NCI-H2196 treated with DMSO at 0.1 percent for 48 hours (cell line): Measurements from ENCODE around the gene RERG.
"Not testable (repeated sequence)": the region's sequence is repeated elsewhere in the genome, so short reads cannot be mapped to it uniquely, and the experiment has no call there.

Experiments
- DNase-seq: peaks from one replicate; lab custom pipeline; 2025; ENCODE audit not compliant: unreplicated experiment; lab: John Stamatoyannopoulos, UW

RERG gene

DNA sequence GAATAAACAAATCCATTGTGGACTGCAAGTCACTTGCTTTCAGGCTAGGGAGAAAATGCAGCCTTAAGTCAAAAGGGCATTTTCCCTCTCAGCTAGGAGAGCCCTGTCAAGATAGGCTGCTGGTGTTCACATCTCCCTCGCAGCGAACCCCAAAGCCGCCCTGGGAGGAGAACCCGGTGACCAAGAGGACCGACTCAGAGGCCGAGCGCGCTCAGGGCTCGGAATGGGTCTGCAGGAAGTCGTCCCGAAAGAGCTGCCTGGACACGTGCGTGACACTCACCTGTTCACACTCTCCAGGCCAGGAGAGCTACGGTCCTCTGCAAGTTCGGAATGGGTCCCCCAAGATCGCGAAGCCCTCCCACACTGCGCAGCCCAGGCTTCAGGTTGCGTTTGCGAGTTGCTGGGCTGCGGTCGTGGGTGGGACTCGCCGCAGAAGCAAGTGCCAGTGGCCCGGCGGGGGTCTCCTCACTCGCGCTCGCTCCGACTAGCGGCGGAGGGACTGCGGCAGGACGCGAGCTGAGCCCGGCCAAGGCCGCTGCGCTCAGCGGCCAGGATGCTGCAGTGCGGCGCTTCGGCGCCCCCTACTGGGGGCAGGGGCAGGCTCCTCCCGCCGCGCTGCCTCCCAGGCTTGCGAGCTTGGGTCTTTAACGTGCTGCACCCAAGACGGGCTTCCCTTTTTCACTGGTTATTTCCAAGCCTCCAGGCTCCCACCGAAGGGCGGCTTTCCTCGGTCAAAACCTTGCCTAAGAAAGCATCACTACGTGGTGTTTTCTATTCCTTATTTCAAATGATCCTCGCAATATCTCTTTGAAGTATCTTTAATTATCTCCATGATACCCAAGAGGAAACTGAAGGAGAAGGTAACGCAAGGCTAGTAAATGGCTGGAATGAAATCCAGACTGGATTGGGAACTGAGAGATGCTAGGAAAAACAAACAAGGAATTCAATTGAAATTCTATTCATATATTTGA lies at the start of gene RERG:
Gene RERG, minus strand, starts transcription at position 503 of the 971 bp plus-strand sequence. CDS start 3,928 bp downstream, outside the sequence.
- no peak for DNase-seq

DNA sequence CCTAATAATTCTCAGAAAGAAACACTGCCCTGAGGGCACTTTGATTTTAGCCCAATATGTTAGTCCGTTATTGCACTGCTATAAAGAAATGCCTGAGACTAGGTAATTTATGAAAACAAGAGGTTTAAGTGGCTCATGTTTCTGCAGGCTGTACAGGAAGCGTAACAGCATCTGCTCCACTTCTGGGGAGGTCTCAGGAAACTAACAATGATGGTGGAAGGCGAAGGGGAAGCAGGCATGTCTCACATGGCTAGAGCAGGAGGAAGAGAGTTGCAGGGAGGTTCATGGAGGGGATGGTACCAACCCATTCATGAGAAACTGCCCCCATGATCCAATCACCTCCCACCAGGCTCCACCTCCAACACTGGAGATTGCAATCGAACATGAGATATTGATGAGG lies 49.4 kb upstream of the RERG start:
- no peak for DNase-seq

DNA sequence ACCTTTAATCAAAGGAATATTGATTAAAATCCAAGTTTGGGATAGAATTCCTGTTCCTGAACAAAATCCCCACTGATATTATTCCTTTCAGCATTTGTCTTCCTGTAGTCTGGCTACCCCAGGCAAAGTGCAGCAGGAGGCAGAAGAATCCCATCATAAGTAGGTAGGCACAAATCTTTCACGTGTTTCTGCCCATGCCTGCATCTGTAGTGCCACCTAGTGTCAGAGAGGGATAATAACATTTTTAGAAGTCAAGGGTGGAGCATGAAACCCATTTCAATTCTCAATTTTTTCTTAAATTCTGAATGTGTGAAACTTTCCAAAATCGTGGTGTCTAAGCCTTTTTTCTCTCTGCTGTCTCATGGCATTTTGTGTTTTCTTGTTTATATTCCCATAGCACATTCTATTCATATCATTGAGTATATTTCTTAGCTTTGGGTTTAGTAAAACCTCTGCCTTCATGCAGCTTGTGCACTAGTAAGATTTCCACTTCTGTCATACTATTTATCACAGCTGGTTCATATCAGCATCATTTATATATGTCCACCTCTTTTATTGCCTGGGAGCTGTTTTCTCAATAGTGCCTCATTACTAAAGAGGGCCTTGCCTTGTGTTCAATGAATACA lies 47.8 kb upstream of the RERG start:
- DNase-seq = peak; percentile 5

- DNase-seq = no peak
Observed at GRCh38 chr12:15268309-15268708, 47.1 kb upstream of the RERG start.

GRCh38 chr12:15265875-15266274 lies 44.7 kb upstream of the RERG start:
- no peak for DNase-seq

- no peak for DNase-seq
Observed at GRCh38 chr12:15256761-15257160, 35.5 kb upstream of the RERG start.

GRCh38 chr12:15253990-15254389 lies 32.8 kb upstream of the RERG start:
- DNase-seq = no peak

GRCh38 chr12:15244926-15245325 lies 23.7 kb upstream of the RERG start:
- no peak for DNase-seq

- no peak for DNase-seq
Observed at GRCh38 chr12:15244341-15244740, 23.1 kb upstream of the RERG start.

DNA sequence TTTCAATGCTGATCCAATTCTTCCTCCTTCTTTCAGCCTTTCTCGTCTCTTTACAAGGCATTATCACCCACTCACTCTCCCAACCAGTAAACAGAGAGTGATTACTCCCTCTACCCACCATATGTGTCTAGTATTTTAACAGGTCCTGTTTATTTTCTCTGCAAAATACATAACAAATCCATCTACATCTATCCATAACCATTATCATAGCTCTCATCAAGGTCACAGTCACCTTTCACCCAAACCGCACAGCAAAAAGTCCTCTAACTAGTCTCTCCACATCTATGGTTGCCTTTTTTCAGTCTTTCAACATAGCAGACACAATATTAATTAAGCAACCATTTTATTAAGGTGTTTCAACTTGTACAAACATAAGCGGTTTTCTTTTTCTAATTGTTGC lies 21.9 kb upstream of the RERG start:
- no peak for DNase-seq

GRCh38 chr12:15240898-15241297 lies 19.7 kb upstream of the RERG start:
- no peak for DNase-seq

GRCh38 chr12:15234508-15234907 lies 13.3 kb upstream of the RERG start:
- DNase-seq = no peak

- no peak for DNase-seq
Observed at GRCh38 chr12:15234011-15234410, 12.8 kb upstream of the RERG start.

DNA sequence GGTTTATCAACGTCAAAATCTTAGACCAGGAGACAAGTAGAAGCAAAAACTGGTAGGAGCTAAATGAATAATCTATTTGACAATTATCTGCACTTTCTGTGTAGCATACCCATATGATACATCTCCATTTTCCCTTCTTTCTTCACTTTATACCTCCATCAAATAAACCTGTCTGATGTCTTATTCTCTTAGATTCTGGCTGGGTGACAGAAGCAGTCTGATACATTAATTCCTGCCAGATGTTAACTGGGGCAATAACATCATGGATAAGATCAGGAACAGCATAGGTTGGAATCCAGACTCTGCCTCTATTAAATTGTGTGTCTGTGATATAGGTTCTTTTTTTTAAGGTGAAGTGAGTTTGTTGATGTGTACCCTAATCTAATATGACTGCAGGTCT lies 11.7 kb upstream of the RERG start:
- DNase-seq = no peak

DNA sequence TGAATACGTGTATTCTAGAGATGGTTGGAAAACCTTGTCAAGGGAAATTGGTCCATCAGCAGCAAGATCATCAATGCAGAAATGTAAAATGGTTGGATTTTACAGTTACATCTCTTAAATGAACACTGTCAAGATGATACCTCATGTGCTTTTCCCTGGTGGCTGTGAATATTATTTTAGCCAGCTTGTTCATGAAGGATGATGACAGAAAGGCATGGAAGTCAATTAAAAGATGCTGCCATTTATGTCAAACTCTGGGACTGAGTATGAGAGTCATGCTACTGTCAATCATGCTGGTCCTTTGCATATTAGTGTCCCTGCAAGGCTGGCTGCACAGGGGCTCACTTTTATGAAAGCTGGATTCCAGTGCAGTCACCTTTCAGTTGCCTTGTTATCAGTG lies 10.3 kb upstream of the RERG start:
- DNase-seq = no peak

DNA sequence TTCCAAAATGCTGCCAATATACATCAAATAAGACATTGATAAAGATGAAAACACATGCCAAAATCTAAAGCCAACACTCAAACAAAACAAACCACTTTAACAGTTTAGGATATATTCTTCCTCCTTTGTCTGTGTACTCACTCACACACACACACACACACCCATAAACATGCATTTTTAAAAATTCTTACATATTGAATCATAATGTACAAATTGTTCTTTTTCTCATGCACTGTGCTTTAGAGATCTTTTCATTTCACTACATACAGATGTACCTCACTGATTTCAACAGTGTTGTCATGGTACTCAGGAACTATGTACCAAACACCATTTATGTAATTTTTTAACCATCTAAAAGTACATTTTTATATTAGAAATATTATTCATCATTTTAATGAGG lies 9.5 kb upstream of the RERG start:
- no peak for DNase-seq

- no peak for DNase-seq
Observed at GRCh38 chr12:15230137-15230536, 8.9 kb upstream of the RERG start.

DNA sequence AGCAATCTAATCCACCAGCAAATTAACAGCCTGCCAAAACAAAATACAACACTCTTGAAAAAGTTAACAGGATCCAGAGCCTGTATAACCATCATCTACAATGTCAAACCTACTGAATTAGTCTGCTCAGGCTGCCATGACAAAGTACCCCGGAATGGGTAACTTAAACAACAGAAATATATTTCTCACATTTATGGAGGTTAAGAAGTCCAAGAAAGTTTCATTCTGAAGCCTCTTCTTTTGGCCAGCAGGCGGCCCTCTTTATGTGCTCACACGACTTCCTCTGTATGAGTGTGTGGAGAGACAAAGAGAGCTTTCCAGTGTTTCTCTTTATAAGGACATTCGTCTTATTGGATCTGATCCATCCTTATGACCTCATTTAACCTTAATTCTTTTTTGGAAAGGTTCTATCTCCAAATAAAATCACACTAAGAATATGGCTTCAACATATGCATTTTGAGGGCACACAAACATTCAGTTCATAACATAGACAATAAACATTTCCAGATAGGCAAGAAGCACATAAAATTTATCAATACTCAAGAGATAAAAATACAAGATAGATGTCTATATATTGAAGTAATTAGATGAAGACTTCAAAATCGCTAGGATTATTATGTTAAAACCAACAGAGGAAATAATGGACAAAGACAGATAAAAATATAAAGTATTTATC lies 5.9 kb upstream of the RERG start:
- no peak for DNase-seq

- DNase-seq = not testable (repeated sequence)
Observed at GRCh38 chr12:15225863-15226218, 4.6 kb upstream of the RERG start.

GRCh38 chr12:15225136-15225862 lies 4.1 kb upstream of the RERG start:
- no peak for DNase-seq

GRCh38 chr12:15222219-15222618 lies 1.0 kb upstream of the RERG start:
- no peak for DNase-seq
